Ovary (tissue), 3 donors: ENCODE results near the gene LRTM1.

ENCODE experiments used
- POLR2A ChIP-seq: fragments of 450-650 bp; IDR thresholded peaks from one replicate; pipeline ENCODE4 v1.6.1; 2017; ENCODE audit warnings: antibody characterized with exemption, mild to moderate bottlenecking, moderate library complexity
- TF ChIP-seq, protein P1 (sequence below), 3 donors: fragments of 450-650 bp in 2 of 3; fragments of 200-600 bp in 1 of 3; IDR thresholded peaks; one replicate each; pipeline versions ENCODE4 v1.5.1 to v1.8.0; 2016 to 2022; ENCODE audit warnings: antibody characterized with exemption in 3 of 3, mild to moderate bottlenecking in 1 of 3
- donor health status: DM: no; HTN: no; CAD: no.

DNA sequence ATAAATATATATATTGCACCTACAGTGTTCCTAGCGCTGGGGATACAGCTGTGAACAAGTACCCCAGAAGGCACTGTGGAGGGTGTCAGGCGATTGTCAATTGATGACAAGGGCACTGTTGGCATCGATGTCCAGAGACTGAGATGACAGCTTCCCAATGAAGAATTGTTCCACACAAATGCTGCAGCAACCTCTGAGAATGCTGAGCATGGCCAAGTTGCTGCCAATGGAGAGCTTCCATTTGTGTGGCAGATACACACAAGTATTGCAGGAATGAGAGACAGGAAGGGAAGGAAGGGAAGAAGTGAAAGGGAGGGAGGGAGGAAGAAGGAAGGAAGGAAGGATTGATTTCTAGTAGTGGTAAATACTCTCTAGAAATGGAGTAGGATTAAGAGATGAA lies 21.9 kb downstream of the LRTM1 start:
- TF ChIP-seq, protein P1, sequence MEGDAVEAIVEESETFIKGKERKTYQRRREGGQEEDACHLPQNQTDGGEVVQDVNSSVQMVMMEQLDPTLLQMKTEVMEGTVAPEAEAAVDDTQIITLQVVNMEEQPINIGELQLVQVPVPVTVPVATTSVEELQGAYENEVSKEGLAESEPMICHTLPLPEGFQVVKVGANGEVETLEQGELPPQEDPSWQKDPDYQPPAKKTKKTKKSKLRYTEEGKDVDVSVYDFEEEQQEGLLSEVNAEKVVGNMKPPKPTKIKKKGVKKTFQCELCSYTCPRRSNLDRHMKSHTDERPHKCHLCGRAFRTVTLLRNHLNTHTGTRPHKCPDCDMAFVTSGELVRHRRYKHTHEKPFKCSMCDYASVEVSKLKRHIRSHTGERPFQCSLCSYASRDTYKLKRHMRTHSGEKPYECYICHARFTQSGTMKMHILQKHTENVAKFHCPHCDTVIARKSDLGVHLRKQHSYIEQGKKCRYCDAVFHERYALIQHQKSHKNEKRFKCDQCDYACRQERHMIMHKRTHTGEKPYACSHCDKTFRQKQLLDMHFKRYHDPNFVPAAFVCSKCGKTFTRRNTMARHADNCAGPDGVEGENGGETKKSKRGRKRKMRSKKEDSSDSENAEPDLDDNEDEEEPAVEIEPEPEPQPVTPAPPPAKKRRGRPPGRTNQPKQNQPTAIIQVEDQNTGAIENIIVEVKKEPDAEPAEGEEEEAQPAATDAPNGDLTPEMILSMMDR (IDR thresholded peaks at IDR 0.05) = no peak
- TF ChIP-seq POLR2A = no peak
